Measurements from ENCODE around the gene HTR3A. TPM values are rescaled to one million over a fixed set of nuclear protein-coding genes. Genes with fewer than 3 reads are reported as not detected.

The HTR3A gene
- total and polyA plus RNA-seq, 2 of the 13 experiments (the other 11 are each of a cell fraction or from before 2014, with no cell fraction given) = not detected

GRCh38 chr11:113991170-113991569 is 16.3 kb downstream of the HTR3A start (continued):
- TF ChIP-seq REST (IDR thresholded peaks at IDR 0.05; ENCODE audit: borderline replicate concordance in 1 of 2, low read depth in 1 of 2, low read length in 2 of 2) = peak; percentile 75 to 95

GRCh38 chr11:113991718-113992458 is 17.0 kb downstream of the HTR3A start:
- Histone ChIP-seq H3K27ac (ENCODE audit: extremely low read length, insufficient read depth, low read length) (no peak overlapping the region), H3K9me3 (ENCODE audit: low read length) (no peaks in the 10 kb centered on the region), H3K79me2 (ENCODE audit: insufficient read depth, low read length) (no peaks in the 10 kb centered on the region), H3K4me1 (ENCODE audit: insufficient read depth, low read length) (no peaks in the 10 kb centered on the region), H3K9ac (ENCODE audit: insufficient read depth, low read depth, low read length) (no peak overlapping the region), H4K20me1 (ENCODE audit: insufficient read depth, low read length) (no peaks in the 10 kb centered on the region), H3K27me3 (ENCODE audit: control insufficient read depth in 1 of 2, insufficient read depth in 2 of 2, low read length in 2 of 2) (no peaks in the 10 kb centered on the region; a peak in 3 of 5 replicates), H3K36me3 (replicated peaks in 1 of 2; ENCODE audit: control insufficient read depth in 1 of 2, insufficient read depth in 2 of 2, low read length in 2 of 2) (no peaks in the 10 kb centered on the region), H3K4me2 (ENCODE audit: low read depth, low read length) (no peak overlapping the region), H2AFZ (ENCODE audit: low read length) (no peak overlapping the region), H3K4me3 (replicated peaks in 1 of 3; ENCODE audit: insufficient read depth in 1 of 3, low read depth in 2 of 3, low read length in 3 of 3) (no peak overlapping the region)
- DNase-seq (ENCODE audit: low spot score) (no peak), FAIRE-seq (no peak), ATAC-seq (no peak)
- no TSS peak for BruUV-seq (replicated peaks)
- ChIA-PET POLR2A (interaction anchor here (1.5 kb wide), 1 partner anchor 270 kb away, joined by 3 read pairs; no protein-coding TSS in a partner anchor), CTCF (ENCODE audit: low intra/inter-chr PET ratio, low total read pairs) (interaction anchor here (1.2 kb wide), 1 partner anchor 269 kb away, joined by 3 read pairs; no protein-coding TSS in a partner anchor)
- TF ChIP-seq ZNF710 (CRISPR knock-in tag; IDR thresholded peaks at IDR 0.05; ENCODE audit: borderline replicate concordance) (no peak), ZBTB8A (CRISPR knock-in tag; IDR thresholded peaks at IDR 0.05; ENCODE audit: borderline replicate concordance, low read depth) (no peak), SMYD3 (CRISPR knock-in tag; IDR thresholded peaks at IDR 0.05) (no peak), ZNF17 (CRISPR knock-in tag; IDR thresholded peaks at IDR 0.05) (no peak), KLF13 (CRISPR knock-in tag; IDR thresholded peaks at IDR 0.05) (no peak), CERS6 (CRISPR knock-in tag; IDR thresholded peaks at IDR 0.05) (no peak)
- intact Hi-C loops (cut with micrococcal nuclease; ENCODE audit: unreplicated experiment) (no loop called here), in situ Hi-C loops (cut with HindIII; ENCODE audit: extremely low pct_ligation_motif_present, low pct_unique_long_range_greater_than_20kb) (loop anchor here (5.0 kb wide), 1 partner anchor 270 kb away; no protein-coding TSS in a partner anchor)
- WGBS (ENCODE audit: low lambda C conversion rate) = 2% methylated on average over 7 of the region's 7 CpGs

Measured in HepG2 (cell line).